Measurements from ENCODE around the gene PIK3R3. TPM values are rescaled to one million over a fixed set of nuclear protein-coding genes. Genes with fewer than 3 reads are reported as not detected.

The PIK3R3 gene
- total and polyA plus RNA-seq, 2 donors (not counting 3 experiments of a cell fraction or from before 2014, with no cell fraction given) = 7.5 to 14.3 TPM

DNA sequence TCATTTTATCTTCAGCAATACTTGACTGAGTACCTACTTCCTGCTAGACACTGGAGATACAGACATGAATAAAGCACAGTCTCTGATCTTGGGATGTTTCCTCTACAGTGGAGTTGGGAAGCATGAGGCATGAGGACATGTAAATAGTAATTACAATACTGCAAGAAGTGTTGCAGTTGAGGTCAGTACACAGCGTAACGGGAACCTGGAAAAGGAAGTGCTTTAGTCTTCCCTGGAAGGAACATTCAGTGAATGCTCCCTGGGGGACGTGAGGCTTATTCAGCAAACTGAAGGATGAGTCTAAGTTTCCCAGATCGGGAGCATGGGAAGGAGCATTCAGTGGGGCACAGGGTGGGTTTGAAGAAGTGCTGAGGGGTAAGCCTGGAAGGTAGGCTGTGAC, 112.4 kb downstream of the PIK3R3 start:
- Histone ChIP-seq H3K79me2 (ENCODE audit: control insufficient read depth, insufficient read depth, low read length) (no peaks in the 10 kb centered on the region), H3K9me1 (replicated peaks; ENCODE audit: control insufficient read depth, extremely low read depth, insufficient read depth, low read length) (no peaks in the 10 kb centered on the region), H4K20me1 (replicated peaks; ENCODE audit: control insufficient read depth, extremely low read depth, insufficient read depth, low read length) (no peaks in the 10 kb centered on the region), H3K4me1 (ENCODE audit: control insufficient read depth, extremely low read depth, insufficient read depth, low read length) (no peaks in the 10 kb centered on the region), H3K36me3 (ENCODE audit: control insufficient read depth in 2 of 2, extremely low read depth in 1 of 2, insufficient read depth in 2 of 2, low read length in 2 of 2) (peaks cover 2% of the 10 kb centered on the region in 2 experiments), H3K9ac (replicated peaks; ENCODE audit: extremely low read depth, insufficient read depth, low read length) (no peak overlapping the region), H3K4me2 (ENCODE audit: insufficient read depth, low read length) (no peak overlapping the region), H3K27me3 (ENCODE audit: control insufficient read depth in 2 of 2, insufficient read depth in 2 of 2, low read length in 2 of 2) (no peaks in the 10 kb centered on the region), H3K9me3 (replicated peaks; ENCODE audit: control insufficient read depth, insufficient read depth, low read length) (no peaks in the 10 kb centered on the region), H3K4me3 (replicated peaks in 1 of 3; ENCODE audit: insufficient read depth in 1 of 3, low read depth in 1 of 3, low read length in 3 of 3) (no peak overlapping the region), H2AFZ (ENCODE audit: low read depth, low read length) (no peak overlapping the region), H3K27ac (ENCODE audit: insufficient read depth, low read depth, low read length) (no peak overlapping the region)
- TF ChIP-seq MYC (IDR thresholded peaks at IDR 0.05; ENCODE audit: low read depth, low read length) (no peak), JUN (IDR thresholded peaks at IDR 0.05; ENCODE audit: borderline replicate concordance, insufficient read depth, insufficient read length, low read depth) (no peak), GATA2 (IDR thresholded peaks at IDR 0.05; ENCODE audit: insufficient read depth, insufficient read length, low read depth, low read length) (no peak), POLR2AphosphoS5 (IDR thresholded peaks at IDR 0.05; ENCODE audit: insufficient read depth, low read depth, low read length) (no peak), CTCF (IDR thresholded peaks at IDR 0.05; ENCODE audit: extremely low read depth in 1 of 2, insufficient read depth in 1 of 2, low read depth in 1 of 2, low read length in 2 of 2) (no peak), POLR2A (IDR thresholded peaks at IDR 0.05; ENCODE audit: low read depth, low read length) (no peak), FOS (IDR thresholded peaks at IDR 0.05; ENCODE audit: borderline replicate concordance, insufficient read depth, low read length) (no peak), EZH2 (IDR thresholded peaks at IDR 0.05; ENCODE audit: borderline replicate concordance, low read depth, low read length, severe bottlenecking) (no peak)
- TF ChIP-seq, protein P1, sequence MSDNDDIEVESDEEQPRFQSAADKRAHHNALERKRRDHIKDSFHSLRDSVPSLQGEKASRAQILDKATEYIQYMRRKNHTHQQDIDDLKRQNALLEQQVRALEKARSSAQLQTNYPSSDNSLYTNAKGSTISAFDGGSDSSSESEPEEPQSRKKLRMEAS (IDR thresholded peaks at IDR 0.05; ENCODE audit: insufficient read depth, insufficient read length) = no peak
- no TSS peak for BruUV-seq (replicated peaks)
- FAIRE-seq = no peak
- ChIA-PET CTCF (no interaction called here), POLR2A (no interaction called here)
- intact Hi-C loops (cut with micrococcal nuclease) (no loop called here), dilution Hi-C loops (cut with MboI; ENCODE audit: extremely low pct_ligation_motif_present, low sequenced_read_pairs) (no loop called here)
- DNase-seq (ENCODE audit: low read depth, low spot score) = no peak
